Cardiac fibroblast (primary cell): Measurements from ENCODE around the gene EFTUD2.

Experiments
- DNase-seq, 2 donors: peaks; one replicate each; pipeline versions ENCODE4 v3.0.0 to v3.0.0-alpha.2; 2010; ENCODE audit warnings: low read depth in 2 of 2
- H3K4me3 ChIP-seq, 2 donors: replicated peaks in 1 of 2; 1 replicate in 1 of 2; 2 replicates in 1 of 2; pipeline ENCODE4 v1.5.1; 2011; ENCODE audit warnings: low read depth in 2 of 2, low read length in 2 of 2, mild to moderate bottlenecking in 2 of 2, moderate library complexity in 1 of 2
- CTCF ChIP-seq: IDR thresholded peaks from one replicate; pipeline ENCODE4 v1.5.1; 2011; ENCODE audit warnings: low read depth, mild to moderate bottlenecking, low read length, inconsistent platforms

The EFTUD2 gene

GRCh38 chr17:44940768-44941167 lies 41.5 kb upstream of the EFTUD2 start:
- DNase-seq = no peak
- no peak for TF ChIP-seq CTCF
- H3K4me3 ChIP-seq = no peak overlapping the region

GRCh38 chr17:44940317-44940716 lies 41.1 kb upstream of the EFTUD2 start:
- DNase-seq = peak; percentile 48 to 65
- TF ChIP-seq CTCF = no peak
- no peak overlapping the region for H3K4me3 ChIP-seq

- TF ChIP-seq CTCF = no peak
- H3K4me3 ChIP-seq = no peak overlapping the region
Measured at GRCh38 chr17:44935116-44935515, 35.9 kb upstream of the EFTUD2 start.

GRCh38 chr17:44934745-44935105 lies 35.5 kb upstream of the EFTUD2 start:
- TF ChIP-seq CTCF = no peak
- DNase-seq = no peak
- no peak overlapping the region for H3K4me3 ChIP-seq

More at GRCh38 chr17:44935116-44935515, 35.9 kb upstream of the EFTUD2 start:
- no peak for DNase-seq

GRCh38 chr17:44933824-44934744 lies 34.8 kb upstream of the EFTUD2 start:
- no peak for DNase-seq
- TF ChIP-seq CTCF = no peak

GRCh38 chr17:44932787-44933097 lies 33.5 kb upstream of the EFTUD2 start:
- H3K4me3 ChIP-seq = no peak overlapping the region
- no peak for TF ChIP-seq CTCF
- no peak for DNase-seq

More at GRCh38 chr17:44933824-44934744, 34.8 kb upstream of the EFTUD2 start:
- no peak overlapping the region for H3K4me3 ChIP-seq
